A549 treated with AZD9567 at 1 μM for 4 hours (cell line): Measurements from ENCODE around the gene ADRB2. TPM values are rescaled to one million over a fixed set of nuclear protein-coding genes. Genes with fewer than 3 reads are reported as not detected.

Experiments used
- total RNA-seq: library from RNA; stranded (reverse); fragments of 200-300 nt; extraction: Qiagen RNA extraction; gene quantifications from 5 replicates; pipeline ENCODE4 v1.2.3, GENCODE V29; 2022; ENCODE audit not compliant: insufficient read depth

ADRB2 gene
- total RNA-seq = 0.86 to 1.2 TPM (median 0.92 TPM) in 4 of 5 replicates, not detected in the other

GRCh38 chr5:148826053-148826738, at the start of gene ADRB2:
TSS of gene ADRB2 (plus strand) at chr5:148826611. CDS start at chr5:148826832, 221 bp downstream.

Other genes with a start within 250 kb of the ADRB2 start
- not detected in 5 replicates for gene HTR4, start 172.1 kb upstream of the ADRB2 start, total RNA-seq
- 0.35 to 0.55 TPM (median 0.46 TPM) in 4 of 5 replicates, not detected in the other for gene SH3TC2, start 236.5 kb downstream of the ADRB2 start, total RNA-seq